Measurements from ENCODE around the gene CFAP99. TPM values are rescaled to one million over a fixed set of nuclear protein-coding genes. Genes with fewer than 3 reads are reported as not detected.

CFAP99 gene
- total and polyA plus RNA-seq, 2 of the 4 experiments (the other 2 are of a cell fraction): not detected

DNA sequence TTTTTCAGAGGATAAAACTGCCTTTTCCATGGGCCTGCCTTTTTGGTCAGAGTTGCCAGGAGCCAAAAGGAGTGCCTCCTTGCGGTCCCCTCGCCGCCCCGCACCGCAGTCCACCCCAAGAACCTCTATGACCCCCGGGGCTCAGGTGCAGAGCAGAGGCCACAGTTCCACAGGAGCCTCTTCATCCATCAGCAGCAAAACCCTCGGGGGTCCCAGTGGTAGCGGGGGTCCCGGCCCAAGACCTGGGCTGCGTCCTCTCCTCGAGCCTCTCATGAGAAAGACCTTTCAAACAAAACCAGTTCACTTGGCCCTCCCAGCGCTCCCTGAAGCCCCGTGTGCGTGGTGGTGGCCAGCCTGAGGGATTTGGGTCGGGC, 17.2 kb upstream of the CFAP99 start:
- Histone ChIP-seq H4K8ac (ENCODE audit: low read depth in 2 of 2, low read length in 2 of 2) (no peak overlapping the region), H3K4me2 (ENCODE audit: low read depth, low read length) (peak overlapping the region; percentile 11; the same call in 1 of the 2 replicates), H3K4ac (ENCODE audit: low read depth, low read length) (no peak overlapping the region), H4K5ac (ENCODE audit: low read depth, low read length) (no peak overlapping the region), H2BK5ac (ENCODE audit: low read depth, low read length, poor library complexity, severe bottlenecking) (no peak overlapping the region), H2AFZ (replicated peaks; ENCODE audit: low read length, poor library complexity) (peak overlapping the region; percentile 87), H2BK15ac (ENCODE audit: low read depth, low read length) (no peak overlapping the region), H4K20me1 (ENCODE audit: insufficient read depth, low read length) (no peaks in the 10 kb centered on the region), H3K79me1 (ENCODE audit: low read depth in 1 of 2, low read length in 2 of 2) (no peaks in the 10 kb centered on the region), H3K4me3 (ENCODE audit: insufficient read depth, low read depth, low read length) (no peak overlapping the region), H3K4me1 (ENCODE audit: control insufficient read depth, insufficient read depth, low read length) (no peaks in the 10 kb centered on the region; the same call in 1 of the 2 replicates), H2AK9ac (replicated peaks; ENCODE audit: low read depth, low read length, poor library complexity) (peak overlapping the region; percentile 55), H3K18ac (ENCODE audit: low read depth, low read length) (no peak overlapping the region), H3K9me3 (ENCODE audit: control insufficient read depth, insufficient read depth, low read length) (no peaks in the 10 kb centered on the region), H3K36me3 (ENCODE audit: control insufficient read depth, insufficient read depth, low read length) (no peaks in the 10 kb centered on the region), H4K91ac (ENCODE audit: insufficient read depth, low read depth, low read length) (no peak overlapping the region), H2BK20ac (ENCODE audit: low read depth, low read length) (no peak overlapping the region), H2BK120ac (ENCODE audit: low read depth, low read length) (no peak overlapping the region), H3K56ac (ENCODE audit: extremely low read depth, insufficient read depth, low read length) (no peak overlapping the region), H3K27me3 (ENCODE audit: control insufficient read depth, insufficient read depth, low read length) (peaks cover 15% of the 10 kb centered on the region), H3K9ac (ENCODE audit: low read depth, low read length) (no peak overlapping the region), H3K23ac (ENCODE audit: low read depth, low read length) (no peak overlapping the region), H3K27ac (ENCODE audit: insufficient read depth, low read length) (no peak overlapping the region), H3K9me1 (ENCODE audit: insufficient read depth, low read length) (no peaks in the 10 kb centered on the region), H2AK5ac (ENCODE audit: low read depth, low read length) (no peak overlapping the region), H3K14ac (replicated peaks; ENCODE audit: low read depth, low read length) (no peak overlapping the region)
- ChIA-PET CTCF (interaction anchor here (1.4 kb wide), 1 partner anchor 12 kb away, joined by 3 read pairs; no protein-coding TSS in a partner anchor), POLR2A (ENCODE audit: unreplicated experiment) (no interaction called here)
- intact Hi-C loops (cut with micrococcal nuclease): no loop called here
- dilution Hi-C loops (cut with HindIII; ENCODE audit: low sequenced_read_pairs, unreplicated experiment): no loop called here
- TF ChIP-seq RAD21 (IDR thresholded peaks at IDR 0.05; ENCODE audit: low read length): no peak
- in situ Hi-C loops (cut with MboI; ENCODE audit: low sequenced_read_pairs): no loop called here
- ATAC-seq (ENCODE audit: low read depth) (no peak), DNase-seq (no peak)
- BruUV-seq (replicated peaks): no TSS peak
- no CpG with 5 or more reads among the region's 15 CpGs for WGBS, 2 experiments (ENCODE audit: extremely low coverage in 2 of 2, insufficient read length in 1 of 2)

Measured in IMR-90 (cell line).